ENCODE data around the gene PRKN.

DNA sequence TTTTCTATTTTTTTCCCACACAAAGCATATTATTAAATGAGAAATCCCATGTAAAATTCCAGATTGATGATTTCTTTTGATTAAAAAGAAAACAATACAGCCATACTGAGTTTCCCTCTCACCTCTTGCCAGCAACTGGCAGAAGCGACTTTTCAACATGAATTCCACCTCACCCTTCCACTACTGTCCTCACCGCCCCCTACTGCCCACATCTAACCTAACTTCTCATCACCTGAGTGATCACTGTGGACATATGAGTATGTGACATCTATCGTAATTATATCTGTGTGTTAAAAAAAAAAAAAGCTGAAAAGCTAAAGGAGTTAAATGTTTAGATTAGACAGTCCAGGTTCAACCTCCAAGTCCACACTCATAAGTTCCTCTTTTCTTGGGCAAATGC is 528.6 kb downstream of the PRKN start:
- TF ChIP-seq GATA3 (IDR thresholded peaks at IDR 0.05; ENCODE audit: low read depth, low read length) (no peak), GATA2 (IDR thresholded peaks at IDR 0.05; ENCODE audit: low read depth, low read length) (no peak)
